Stimulated activated CD4-positive, alpha-beta T cell treated with anti-CD3 and anti-CD28 coated beads, TNF-alpha, amount 100 ng/mL, for 1 hour (primary cell): Measurements from ENCODE around the gene TNFRSF14.

Experiments used
- DNase-seq, 3 donors: peaks; one replicate each; pipeline ENCODE4 v3.0.0-alpha.2; 2020; ENCODE audit warnings: low read depth in 3 of 3, low spot score in 1 of 3

TNFRSF14 gene

GRCh38 chr1:2611621-2612437 lies 55.7 kb downstream of the TNFRSF14 start:
- no peak for DNase-seq

DNA sequence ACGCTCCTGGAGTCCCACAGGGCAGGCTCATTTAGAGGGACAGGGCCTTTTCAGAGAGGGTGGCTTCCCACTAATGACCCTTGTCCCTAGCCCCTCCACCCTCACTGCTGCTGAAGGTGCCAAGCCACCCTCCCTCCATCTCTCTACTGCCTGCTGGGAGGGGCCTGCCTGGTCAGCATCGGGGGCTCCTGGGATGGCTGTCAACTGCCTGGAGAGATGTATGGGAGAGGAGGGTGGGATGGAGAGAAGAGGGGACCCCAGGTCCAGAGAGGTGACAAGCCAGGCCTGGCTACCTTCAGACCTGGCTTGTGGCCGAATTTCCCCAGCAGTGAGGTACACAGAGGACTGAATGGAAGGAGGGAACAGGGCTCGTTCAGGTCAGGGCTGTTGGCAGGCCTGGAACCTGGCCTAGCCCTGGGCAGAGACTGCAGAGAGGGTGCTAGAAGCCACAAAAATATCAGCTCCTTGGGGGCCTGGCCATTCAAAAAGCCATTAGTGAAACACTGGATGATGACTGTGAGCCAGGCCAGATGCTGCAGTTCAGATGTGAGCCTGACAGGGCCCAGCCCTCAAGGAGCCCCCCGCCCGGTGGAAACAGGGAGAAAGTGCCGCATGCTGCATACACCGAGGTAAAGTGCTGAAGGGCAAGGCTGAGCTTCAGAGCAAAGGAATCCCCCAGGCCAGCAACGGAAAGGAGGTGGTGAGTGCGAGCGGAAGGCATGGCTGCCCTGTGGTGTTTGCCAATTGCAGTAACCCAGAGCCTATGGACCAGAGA lies 56.6 kb downstream of the TNFRSF14 start:
- DNase-seq: no peak
